ENCODE results near the gene AMIGO3.

GRCh38 chr3:49711489-49711888, 8.0 kb downstream of the AMIGO3 start:
- TF ChIP-seq CTCF (IDR thresholded peaks at IDR 0.05) (no peak), EZH2phosphoT487 (IDR thresholded peaks at IDR 0.05; ENCODE audit: borderline replicate concordance, low read depth) (no peak), USF2 (IDR thresholded peaks at IDR 0.05; ENCODE audit: borderline replicate concordance, low read depth, low read length) (no peak), MAX (IDR thresholded peaks at IDR 0.05; ENCODE audit: low read depth) (no peak), REST (IDR thresholded peaks at IDR 0.05; ENCODE audit: low read depth, low read length) (no peak), SMC3 (IDR thresholded peaks at IDR 0.05; ENCODE audit: low read depth, low read length) (no peak), PBX3 (IDR thresholded peaks at IDR 0.05) (no peak), NRF1 (IDR thresholded peaks at IDR 0.05; ENCODE audit: low read depth, low read length) (no peak), EP300 (IDR thresholded peaks at IDR 0.05; ENCODE audit: borderline replicate concordance in 1 of 2, low read depth in 1 of 2, low read length in 1 of 2) (no peak), NFIC (IDR thresholded peaks at IDR 0.05; ENCODE audit: borderline replicate concordance) (no peak), POLR2AphosphoS5 (IDR thresholded peaks at IDR 0.05; ENCODE audit: low read depth, low read length) (no peak), RCOR1 (IDR thresholded peaks at IDR 0.05; ENCODE audit: low read length) (no peak), SIN3A (IDR thresholded peaks at IDR 0.05; ENCODE audit: borderline replicate concordance, low read depth, low read length) (no peak)
